EH (cell line): Measurements from ENCODE around the gene PRR9.

Experiments used
- DNase-seq: peaks from one replicate; pipeline ENCODE4 v3.0.0-alpha.2; 2015; ENCODE audit warnings: low read depth

PRR9 gene

DNA sequence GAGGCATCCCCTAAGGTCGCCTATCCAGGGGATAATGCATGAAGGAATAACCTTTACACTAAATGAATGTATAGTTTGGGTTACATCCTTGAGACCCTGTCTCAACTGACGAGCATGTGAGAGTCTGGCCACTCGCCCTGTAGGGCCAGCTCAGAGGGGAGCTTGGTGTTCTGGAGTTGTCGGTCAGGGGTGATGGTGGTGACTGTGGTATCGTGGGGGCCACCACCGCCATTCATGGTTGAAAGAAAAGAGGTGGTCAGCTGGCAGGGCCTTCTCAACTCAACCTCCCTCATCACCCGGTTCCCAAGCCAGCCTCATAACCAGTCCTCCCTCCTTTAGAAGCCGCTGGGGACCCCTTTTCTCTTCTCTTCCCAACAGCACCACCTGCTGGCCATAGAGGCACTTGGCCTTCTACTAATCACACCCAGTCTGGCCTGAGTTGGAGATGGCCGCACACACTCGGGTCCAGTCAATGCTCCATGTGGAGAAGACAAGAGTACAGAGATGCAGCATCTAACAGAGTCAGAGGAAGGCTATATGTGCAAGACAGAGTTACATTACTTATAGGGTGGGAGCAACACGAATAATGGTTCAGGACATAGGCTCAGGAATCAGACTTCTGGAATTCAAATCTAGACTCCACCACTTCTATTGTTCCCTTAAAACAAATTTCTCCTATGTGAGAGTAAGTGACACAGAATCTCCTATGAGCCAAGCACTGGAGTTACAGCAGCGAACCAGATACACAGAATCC is 11.9 kb downstream of the PRR9 start:
- DNase-seq = peak; percentile 16

GRCh38 chr1:153231363-153231762 is 14.0 kb downstream of the PRR9 start:
- no peak for DNase-seq

DNA sequence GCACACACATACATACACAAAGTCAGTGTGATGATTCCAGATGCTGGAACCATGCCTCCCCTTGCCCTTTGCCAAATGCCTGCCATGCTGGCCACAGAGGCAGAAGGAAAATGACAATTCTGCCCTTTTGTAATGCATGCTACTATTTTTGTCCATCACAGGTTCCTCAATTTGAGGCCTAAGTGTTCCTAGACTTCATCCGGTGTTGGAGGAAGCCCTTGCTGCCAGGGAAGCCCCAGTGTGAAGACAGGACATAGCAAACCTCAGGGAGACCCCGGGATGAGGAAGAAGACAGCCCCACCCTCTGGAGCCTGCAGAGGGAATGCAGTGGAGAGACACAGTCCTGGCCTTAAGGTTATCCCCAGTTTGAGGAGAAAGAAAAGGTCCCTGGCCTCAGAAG is 14.4 kb downstream of the PRR9 start:
- no peak for DNase-seq

GRCh38 chr1:153232553-153232952 is 15.2 kb downstream of the PRR9 start:
- DNase-seq = no peak

DNA sequence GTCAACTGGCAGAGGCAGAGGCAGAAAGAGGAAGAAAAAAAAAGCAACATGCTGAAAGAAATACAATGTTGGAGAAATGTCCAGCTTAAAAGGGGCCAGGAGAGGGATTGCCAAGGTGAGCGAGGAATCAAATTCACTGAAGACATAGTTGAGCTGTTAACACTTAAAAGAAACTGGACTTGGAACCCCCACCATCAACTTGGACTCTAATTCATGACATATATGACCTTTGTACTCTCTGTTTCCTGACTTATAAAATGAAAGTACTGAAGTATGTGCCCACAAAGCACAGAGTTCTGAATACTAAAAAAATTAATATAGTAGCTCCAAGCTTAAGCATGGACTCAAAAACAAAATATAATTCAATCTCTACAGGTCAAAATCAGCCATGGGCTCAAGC is 16.1 kb downstream of the PRR9 start:
- DNase-seq = no peak

GRCh38 chr1:153238527-153238926 is 21.1 kb downstream of the PRR9 start:
- DNase-seq = no peak

GRCh38 chr1:153242160-153242559 is 24.8 kb downstream of the PRR9 start:
- no peak for DNase-seq

DNA sequence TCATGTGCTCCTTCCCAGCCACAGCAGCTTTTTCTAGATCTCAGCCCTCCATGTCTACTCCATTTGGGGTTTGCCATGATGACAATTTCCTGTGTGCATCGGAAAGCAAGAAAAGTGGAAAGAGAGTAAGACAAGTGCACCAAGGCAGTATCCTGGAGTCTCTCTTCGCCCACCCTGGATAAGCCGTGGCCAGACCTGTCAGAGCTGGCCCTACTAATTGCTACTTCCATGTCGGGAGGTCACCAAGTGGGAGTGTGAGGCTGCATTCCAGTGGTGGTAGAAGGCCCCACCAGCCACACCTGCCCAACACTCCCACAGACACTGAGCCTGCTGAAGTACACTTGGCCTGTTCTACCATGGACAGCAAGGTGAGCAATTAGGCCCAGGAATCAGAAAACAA is 28.1 kb downstream of the PRR9 start:
- DNase-seq = no peak

- no peak for DNase-seq
Measured at GRCh38 chr1:153246018-153246417, 28.6 kb downstream of the PRR9 start.

GRCh38 chr1:153246825-153247224 is 29.4 kb downstream of the PRR9 start:
- no peak for DNase-seq

GRCh38 chr1:153248176-153248879 is 30.9 kb downstream of the PRR9 start:
- DNase-seq = no peak

DNA sequence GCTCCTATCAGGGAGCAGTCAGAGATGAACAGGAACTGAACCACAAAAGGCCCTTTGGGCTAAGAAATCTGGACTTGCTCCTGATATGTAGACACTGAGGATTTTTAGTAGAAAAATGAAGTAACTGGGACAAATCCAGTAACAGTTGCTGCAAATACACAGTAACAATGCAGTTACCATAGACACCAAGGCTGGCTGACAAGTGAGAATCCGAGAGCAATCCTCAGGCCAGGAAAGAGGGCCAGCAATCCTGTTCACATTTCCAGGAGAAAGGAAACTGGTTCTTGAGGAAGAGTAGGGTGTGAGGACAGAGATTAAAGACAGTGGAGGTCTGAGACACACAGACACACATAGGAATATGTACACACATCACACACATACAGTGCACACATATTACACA is 32.8 kb downstream of the PRR9 start:
- DNase-seq = no peak

DNA sequence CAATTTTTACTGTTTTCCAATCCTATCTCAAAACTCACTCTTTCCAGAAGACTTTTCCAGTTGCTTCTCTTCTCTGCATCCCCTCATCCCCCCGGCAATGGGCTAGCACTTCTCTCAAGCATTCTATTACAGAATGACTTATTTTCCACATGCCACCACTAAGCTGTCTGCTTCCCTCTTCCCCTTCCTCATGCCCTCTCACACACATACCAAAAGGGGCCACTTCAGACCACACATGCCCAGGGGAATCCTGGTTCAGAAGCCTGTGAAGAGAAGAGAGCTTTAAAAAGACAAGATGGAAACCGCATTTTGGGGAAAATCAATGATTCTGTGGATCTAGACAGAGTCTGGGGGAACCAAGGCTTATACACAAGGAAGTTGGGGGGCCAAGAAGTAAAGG is 33.7 kb downstream of the PRR9 start:
- DNase-seq = no peak

- no peak for DNase-seq
Measured at GRCh38 chr1:153251562-153251961, 34.2 kb downstream of the PRR9 start.

DNA sequence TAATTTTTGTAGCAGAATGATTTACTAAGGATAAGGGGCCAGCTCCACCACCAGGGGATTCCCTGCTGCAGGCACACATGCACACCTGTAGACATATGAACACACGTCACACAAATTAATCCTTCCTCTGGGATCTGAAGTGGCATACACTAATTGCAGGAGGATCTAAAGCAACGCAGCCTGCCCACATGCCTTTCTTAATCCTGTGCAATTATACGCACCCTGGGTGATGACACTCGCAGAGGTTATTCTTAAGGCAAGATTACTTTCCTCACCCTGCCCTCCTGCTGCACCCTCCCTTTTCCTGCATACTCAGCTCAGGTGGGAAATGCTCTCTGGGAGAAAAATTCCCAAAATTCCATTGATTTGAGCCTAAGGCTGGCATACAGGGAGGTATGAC is 34.6 kb downstream of the PRR9 start:
- no peak for DNase-seq

- DNase-seq = no peak
Measured at GRCh38 chr1:153253076-153253475, 35.7 kb downstream of the PRR9 start.

DNA sequence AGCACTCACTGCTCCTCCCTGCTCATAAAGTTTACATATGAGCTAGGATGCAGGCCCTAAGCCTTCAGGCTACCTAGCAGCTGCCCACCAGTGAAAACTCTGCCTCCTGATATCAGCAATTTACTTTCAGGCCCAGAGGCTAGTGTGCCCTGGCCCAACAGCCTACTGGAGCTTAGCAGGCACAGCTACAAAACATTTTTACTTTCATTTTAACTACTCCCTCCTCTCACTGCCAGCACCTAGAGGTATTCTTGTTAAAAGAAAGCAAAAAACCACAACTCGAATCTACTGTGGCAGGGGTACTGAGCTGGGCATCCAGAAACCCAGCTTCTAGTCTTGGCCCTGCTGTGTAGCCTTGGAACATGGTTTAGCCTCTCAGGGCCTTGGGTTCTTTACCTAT is 36.3 kb downstream of the PRR9 start:
- no peak for DNase-seq

DNA sequence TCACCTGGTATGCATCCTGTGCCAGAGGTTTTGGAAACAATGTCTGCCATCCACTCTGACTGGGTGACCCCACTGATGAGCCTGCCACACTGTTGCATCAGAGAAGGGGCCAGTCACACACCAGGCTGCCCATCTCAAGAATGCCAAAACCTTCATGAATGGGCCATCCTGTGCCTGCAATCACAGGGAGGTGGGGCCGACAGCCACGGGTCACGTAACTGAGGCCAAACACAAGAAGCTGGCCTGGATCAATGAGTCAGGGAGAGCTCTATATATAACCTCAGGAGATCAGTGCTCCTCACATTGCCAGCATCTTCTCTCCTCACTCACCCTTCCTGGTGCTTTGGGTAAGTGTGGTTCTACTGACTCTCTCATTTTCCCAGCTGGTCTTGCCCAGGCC is 42.0 kb downstream of the PRR9 start, which contains the start of gene LORICRIN:
TSS of gene LORICRIN (plus strand) at position 301 of the 400 bp plus-strand sequence. CDS start 1,263 bp downstream, outside the sequence.
- DNase-seq = no peak

GRCh38 chr1:153260585-153261280 is 43.3 kb downstream of the PRR9 start:
- no peak for DNase-seq

DNA sequence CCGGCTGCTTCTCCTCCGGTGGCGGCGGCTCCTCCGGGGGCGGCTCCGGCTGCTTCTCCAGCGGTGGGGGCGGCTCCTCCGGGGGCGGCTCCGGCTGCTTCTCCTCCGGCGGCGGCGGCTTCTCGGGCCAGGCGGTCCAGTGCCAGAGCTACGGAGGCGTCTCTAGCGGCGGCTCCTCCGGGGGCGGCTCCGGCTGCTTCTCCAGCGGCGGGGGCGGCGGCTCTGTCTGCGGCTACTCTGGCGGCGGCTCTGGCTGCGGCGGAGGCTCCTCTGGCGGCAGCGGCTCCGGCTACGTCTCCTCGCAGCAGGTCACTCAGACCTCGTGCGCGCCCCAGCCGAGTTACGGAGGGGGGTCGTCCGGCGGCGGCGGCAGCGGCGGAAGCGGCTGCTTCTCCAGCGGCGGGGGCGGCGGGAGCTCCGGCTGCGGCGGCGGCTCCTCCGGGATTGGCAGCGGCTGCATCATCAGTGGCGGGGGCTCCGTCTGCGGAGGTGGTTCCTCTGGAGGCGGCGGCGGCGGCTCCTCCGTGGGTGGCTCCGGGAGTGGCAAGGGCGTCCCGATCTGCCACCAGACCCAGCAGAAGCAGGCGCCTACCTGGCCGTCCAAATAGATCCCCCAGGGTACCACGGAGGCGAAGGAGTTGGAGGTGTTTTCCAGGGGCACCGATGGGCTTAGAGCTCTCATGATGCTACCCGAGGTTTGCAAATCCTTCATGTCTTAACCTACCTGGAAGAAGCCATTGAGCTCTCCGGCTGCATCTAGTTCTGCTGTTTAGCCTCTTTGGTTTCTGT is 44.1 kb downstream of the PRR9 start:
- peak; percentile 18 for DNase-seq

DNA sequence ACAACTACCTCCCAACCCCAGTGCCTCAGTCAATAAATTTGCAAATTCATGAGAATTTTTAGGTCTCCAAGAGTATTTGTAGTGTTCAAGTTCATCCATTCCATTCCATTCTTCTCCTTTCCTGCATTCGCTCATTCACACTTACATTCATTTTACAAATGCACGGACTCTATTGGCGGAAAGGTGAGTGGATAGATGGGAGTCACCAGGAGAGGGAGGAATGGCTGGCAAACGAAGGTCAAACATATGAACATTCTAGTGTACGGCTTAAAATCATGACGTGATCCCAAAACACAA is 44.6 kb downstream of the PRR9 start:
- no peak for DNase-seq

GRCh38 chr1:153262462-153263157 is 45.2 kb downstream of the PRR9 start:
- DNase-seq = no peak
